Measurements from ENCODE around the gene MBTD1.

DNA sequence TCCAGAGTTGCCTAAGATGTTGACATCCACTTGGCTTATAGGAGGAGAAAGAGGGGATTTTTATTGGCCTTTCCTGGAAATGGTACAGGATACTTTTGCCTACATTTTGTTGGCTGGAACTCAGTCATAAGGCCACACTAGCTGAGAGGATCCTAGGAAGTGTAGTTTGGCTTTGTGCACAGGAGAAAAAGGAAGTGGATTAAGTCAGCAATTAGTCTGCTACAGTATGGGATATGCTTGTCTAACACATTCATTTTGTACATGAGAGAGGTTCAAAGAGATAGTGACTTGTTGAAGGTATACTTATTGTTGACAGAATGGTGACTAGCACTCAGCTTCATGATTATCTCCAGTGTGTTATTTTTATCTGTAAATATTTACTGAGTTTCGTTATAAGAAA lies 10.8 kb upstream of the MBTD1 start:
- TF ChIP-seq, protein P1, sequence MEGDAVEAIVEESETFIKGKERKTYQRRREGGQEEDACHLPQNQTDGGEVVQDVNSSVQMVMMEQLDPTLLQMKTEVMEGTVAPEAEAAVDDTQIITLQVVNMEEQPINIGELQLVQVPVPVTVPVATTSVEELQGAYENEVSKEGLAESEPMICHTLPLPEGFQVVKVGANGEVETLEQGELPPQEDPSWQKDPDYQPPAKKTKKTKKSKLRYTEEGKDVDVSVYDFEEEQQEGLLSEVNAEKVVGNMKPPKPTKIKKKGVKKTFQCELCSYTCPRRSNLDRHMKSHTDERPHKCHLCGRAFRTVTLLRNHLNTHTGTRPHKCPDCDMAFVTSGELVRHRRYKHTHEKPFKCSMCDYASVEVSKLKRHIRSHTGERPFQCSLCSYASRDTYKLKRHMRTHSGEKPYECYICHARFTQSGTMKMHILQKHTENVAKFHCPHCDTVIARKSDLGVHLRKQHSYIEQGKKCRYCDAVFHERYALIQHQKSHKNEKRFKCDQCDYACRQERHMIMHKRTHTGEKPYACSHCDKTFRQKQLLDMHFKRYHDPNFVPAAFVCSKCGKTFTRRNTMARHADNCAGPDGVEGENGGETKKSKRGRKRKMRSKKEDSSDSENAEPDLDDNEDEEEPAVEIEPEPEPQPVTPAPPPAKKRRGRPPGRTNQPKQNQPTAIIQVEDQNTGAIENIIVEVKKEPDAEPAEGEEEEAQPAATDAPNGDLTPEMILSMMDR (IDR thresholded peaks at IDR 0.05), result no peak
- TF ChIP-seq POLR2A (IDR thresholded peaks at IDR 0.05) (no peak), POLR2AphosphoS5 (IDR thresholded peaks at IDR 0.05) (no peak)
